SK-N-SH treated with all-trans-retinoic acid at 6 μM for 48 hours (cell line): Measurements from ENCODE around the gene GHRHR.

Experiments
- ARNTL ChIP-seq: fragments of 450-650 bp; formaldehyde crosslinking; IDR thresholded peaks from 2 replicates; pipeline ENCODE4 v1.5.0; 2020; ENCODE audit warnings: low read depth, mild to moderate bottlenecking, moderate library complexity, borderline replicate concordance
- POU6F1 ChIP-seq: fragments of 250-450 bp; sonication (Bioruptor Pico); IDR thresholded peaks from 2 replicates; pipeline ENCODE4 v1.8.0; 2021; ENCODE audit warnings: low read depth, mild to moderate bottlenecking, moderate library complexity, borderline replicate concordance
- PPARA ChIP-seq: fragments of 250-450 bp; sonication (Bioruptor Pico); IDR thresholded peaks from 2 replicates; pipeline ENCODE4 v1.5.0; 2020; ENCODE audit warnings: mild to moderate bottlenecking, borderline replicate concordance
- TOX ChIP-seq: fragments of 250-450 bp; sonication (Bioruptor Pico); IDR thresholded peaks from 2 replicates; pipeline ENCODE4 v1.8.0; 2021; ENCODE audit warnings: mild to moderate bottlenecking, moderate library complexity, borderline replicate concordance
- ZNF70 ChIP-seq: fragments of 450-650 bp; formaldehyde crosslinking; IDR thresholded peaks from 2 replicates; pipeline ENCODE4 v1.5.0; 2020; ENCODE audit warnings: mild to moderate bottlenecking, moderate library complexity
- ZNF8 ChIP-seq: fragments of 450-650 bp; formaldehyde crosslinking; IDR thresholded peaks from 2 replicates; pipeline ENCODE4 v1.5.0; 2020; ENCODE audit warnings: mild to moderate bottlenecking, moderate library complexity

- TF ChIP-seq PPARA (CRISPR knock-in tag) (no peak), POU6F1 (CRISPR knock-in tag) (no peak), ZNF8 (CRISPR knock-in tag) (no peak), ARNTL (CRISPR knock-in tag) (no peak), TOX (no peak), ZNF70 (CRISPR knock-in tag) (no peak)
These were observed 24.2 kb downstream of the GHRHR start for GRCh38 chr7:30987936-30988335.
